GM19372 (cell line): Measurements from ENCODE around the gene TACR2.

Experiments used
- ATAC-seq: cut with Tn5 transposase; IDR thresholded peaks from one replicate; pipeline ENCODE4 v1.9.1; 2021; ENCODE audit warnings: mild to moderate bottlenecking, low read depth, moderate library complexity; ENCODE audit not compliant: unreplicated experiment

The TACR2 gene

GRCh38 chr10:69377933-69378332 lies 38.8 kb downstream of the TACR2 start:
- ATAC-seq: no peak

GRCh38 chr10:69377191-69377590 lies 39.5 kb downstream of the TACR2 start:
- no peak for ATAC-seq

GRCh38 chr10:69376662-69377061 lies 40.1 kb downstream of the TACR2 start:
- ATAC-seq: no peak

GRCh38 chr10:69375307-69376151 lies 41.2 kb downstream of the TACR2 start:
- no peak for ATAC-seq

- ATAC-seq: no peak
Observed at GRCh38 chr10:69374931-69375306, 41.8 kb downstream of the TACR2 start.

- ATAC-seq: no peak
Observed at GRCh38 chr10:69374242-69374641, 42.5 kb downstream of the TACR2 start.

GRCh38 chr10:69372126-69372980 lies 44.4 kb downstream of the TACR2 start:
- ATAC-seq: no peak

- no peak for ATAC-seq
Observed at GRCh38 chr10:69367469-69367868, 49.2 kb downstream of the TACR2 start.

GRCh38 chr10:69366738-69367137 lies 50.0 kb downstream of the TACR2 start:
- ATAC-seq: no peak

GRCh38 chr10:69364232-69364940 lies 52.3 kb downstream of the TACR2 start:
- ATAC-seq: no peak

- ATAC-seq: no peak
Observed at GRCh38 chr10:69363666-69364065, 53.1 kb downstream of the TACR2 start.

GRCh38 chr10:69362471-69362954 lies 54.2 kb downstream of the TACR2 start:
- no peak for ATAC-seq

- no peak for ATAC-seq
Observed at GRCh38 chr10:69361303-69361614, 55.5 kb downstream of the TACR2 start.

GRCh38 chr10:69360485-69361302 lies 56.0 kb downstream of the TACR2 start:
- ATAC-seq: no peak

GRCh38 chr10:69359594-69359993 lies 57.1 kb downstream of the TACR2 start:
- no peak for ATAC-seq

GRCh38 chr10:69359148-69359547 lies 57.6 kb downstream of the TACR2 start:
- no peak for ATAC-seq

GRCh38 chr10:69358148-69358795 lies 58.4 kb downstream of the TACR2 start:
- no peak for ATAC-seq

GRCh38 chr10:69356187-69356586 lies 60.5 kb downstream of the TACR2 start:
- ATAC-seq: no peak

- no peak for ATAC-seq
Observed at GRCh38 chr10:69353977-69354635, 62.6 kb downstream of the TACR2 start.
